Epidermal melanocyte (primary cell): ENCODE results near the gene CSF2.

ENCODE experiments used
- DNase-seq: peaks from one replicate; pipeline ENCODE4 v3.0.0; 2011; ENCODE audit warnings: low spot score; ENCODE audit not compliant: insufficient read length

Gene CSF2

GRCh38 chr5:132073231-132074013 is at the start of gene CSF2:
Gene CSF2 (plus strand): TSS chr5:132073789. CDS start chr5:132073824, 35 bp downstream.
- no peak for DNase-seq

- DNase-seq, result no peak
Measured at GRCh38 chr5:132024117-132024435, 49.5 kb upstream of the CSF2 start.

- DNase-seq, result no peak
Measured at GRCh38 chr5:132024789-132025402, 48.7 kb upstream of the CSF2 start.

- DNase-seq, result no peak
Measured at GRCh38 chr5:132025403-132025971, 48.1 kb upstream of the CSF2 start.

- no peak for DNase-seq
Measured at GRCh38 chr5:132026516-132027008, 47.0 kb upstream of the CSF2 start.

GRCh38 chr5:132027027-132027426 is 46.6 kb upstream of the CSF2 start:
- no peak for DNase-seq

GRCh38 chr5:132029609-132030330 is 43.8 kb upstream of the CSF2 start:
- no peak for DNase-seq

GRCh38 chr5:132030610-132031009 is 43.0 kb upstream of the CSF2 start:
- no peak for DNase-seq

GRCh38 chr5:132032196-132032595 is 41.4 kb upstream of the CSF2 start:
- no peak for DNase-seq

GRCh38 chr5:132033122-132033521 is 40.5 kb upstream of the CSF2 start:
- no peak for DNase-seq

- DNase-seq, result no peak
Measured at GRCh38 chr5:132037353-132037752, 36.2 kb upstream of the CSF2 start.

GRCh38 chr5:132044207-132044606 is 29.4 kb upstream of the CSF2 start:
- no peak for DNase-seq

GRCh38 chr5:132046880-132047299 is 26.7 kb upstream of the CSF2 start:
- no peak for DNase-seq

GRCh38 chr5:132049093-132049492 is 24.5 kb upstream of the CSF2 start:
- no peak for DNase-seq

- no peak for DNase-seq
Measured at GRCh38 chr5:132049559-132049958, 24.0 kb upstream of the CSF2 start.

GRCh38 chr5:132050136-132050535 is 23.5 kb upstream of the CSF2 start:
- no peak for DNase-seq

GRCh38 chr5:132050661-132051552 is 22.7 kb upstream of the CSF2 start:
- no peak for DNase-seq

- DNase-seq, result no peak
Measured at GRCh38 chr5:132052520-132052919, 21.1 kb upstream of the CSF2 start.

GRCh38 chr5:132053483-132053882 is 20.1 kb upstream of the CSF2 start:
- no peak for DNase-seq

GRCh38 chr5:132054031-132054696 is 19.4 kb upstream of the CSF2 start:
- DNase-seq, result no peak
